ENCODE results near the gene PODNL1. TPM values are rescaled to one million over a fixed set of nuclear protein-coding genes. Genes with fewer than 3 reads are reported as not detected.

Gene PODNL1
- total and polyA plus RNA-seq, 2 of the 8 experiments (the other 6 are each of a cell fraction or from before 2014, with no cell fraction given): 1.0 to 1.5 TPM

GRCh38 chr19:13979244-13979615 lies 41.0 kb upstream of the PODNL1 start:
- TF ChIP-seq MAFK (IDR thresholded peaks at IDR 0.05; ENCODE audit: low read depth, low read length) (no peak), MAX (IDR thresholded peaks at IDR 0.05) (0 out of 2 replicates have a peak, but pooled peaks have one; percentile 15)
- Histone ChIP-seq H3K4me3 (ENCODE audit: extremely low read depth in 1 of 4, insufficient read depth in 2 of 4, low read depth in 3 of 4, low read length in 4 of 4) (peak overlapping the region; percentile 42 to 70 (median 44); a peak in 7 of 8 replicates), H4K20me1 (replicated peaks in 1 of 2; ENCODE audit: control insufficient read depth in 1 of 2, insufficient read depth in 2 of 2, low read length in 2 of 2) (no peaks in the 10 kb centered on the region), H3K4ac (replicated peaks; ENCODE audit: insufficient read length, low read depth, low read length) (no peak overlapping the region), H3K9ac (replicated peaks in 1 of 4; ENCODE audit: extremely low read depth in 1 of 4, low read depth in 3 of 4, low read length in 3 of 4) (peak overlapping the region in 2 of 4 experiments; percentile 50 to 51; a peak in 4 of 7 replicates), H3K23me2 (ENCODE audit: low read depth, low read length) (no peaks in the 10 kb centered on the region; the same call in 1 of the 2 replicates), H2BK15ac (ENCODE audit: low read length) (no peak overlapping the region), H3K79me1 (ENCODE audit: low read depth, low read length) (no peaks in the 10 kb centered on the region), H3K56ac (replicated peaks; ENCODE audit: insufficient read length, low read depth, low read length) (peak overlapping the region; percentile 4), H3K4me1 (replicated peaks in 1 of 4; ENCODE audit: control insufficient read depth in 3 of 4, insufficient read depth in 4 of 4, low read length in 3 of 4) (peaks cover 0 to 23% (median 14%) of the 10 kb centered on the region in 4 experiments; a peak in 6 of 7 replicates), H4K8ac (ENCODE audit: extremely low read depth, insufficient read depth, low read length) (peak overlapping the region; percentile 88), H2BK120ac (replicated peaks; ENCODE audit: low read depth, low read length) (no peak overlapping the region), H3K14ac (ENCODE audit: insufficient read length) (no peak overlapping the region), H2BK5ac (ENCODE audit: low read depth, low read length) (peak overlapping the region; percentile 63; the same call in 1 of the 2 replicates), H4K91ac (replicated peaks; ENCODE audit: insufficient read length, low read length) (peak overlapping the region; percentile 1), H2AK5ac (ENCODE audit: low read depth, low read length) (no peak overlapping the region), H4K5ac (ENCODE audit: insufficient read length, low read depth, low read length) (peak overlapping the region; percentile 66), H3K23ac (ENCODE audit: insufficient read length) (no peak overlapping the region), H2BK12ac (ENCODE audit: low read depth, low read length) (peak overlapping the region; percentile 77; the same call in 1 of the 2 replicates), H3K18ac (ENCODE audit: extremely low read depth, low read length) (peak overlapping the region; percentile 78), H3K79me2 (ENCODE audit: control insufficient read depth in 1 of 2, insufficient read depth in 2 of 2, low read length in 2 of 2) (no peaks in the 10 kb centered on the region), H3K9me3 (ENCODE audit: insufficient read depth in 2 of 2, low read depth in 1 of 2, low read length in 1 of 2) (no peaks in the 10 kb centered on the region), H3K27ac (ENCODE audit: low read depth, low read length) (no peak overlapping the region; the same call in 1 of the 2 replicates), H3K4me2 (ENCODE audit: insufficient read depth in 1 of 2, low read depth in 2 of 2, low read length in 2 of 2) (peak overlapping the region; percentile 63 to 67), H3K36me3 (ENCODE audit: control insufficient read depth in 2 of 4, insufficient read depth in 4 of 4, low read length in 3 of 4) (peaks cover 0 to 7% (median 0%) of the 10 kb centered on the region in 4 experiments; a peak in 1 of 8 replicates), H3K27me3 (replicated peaks in 1 of 4; ENCODE audit: control insufficient read depth in 3 of 4, extremely low read depth in 1 of 4, insufficient read depth in 3 of 4, low read length in 3 of 4) (no peaks in the 10 kb centered on the region), H2BK20ac (ENCODE audit: low read length) (no peak overlapping the region), H2AFZ (ENCODE audit: low read length) (no peak overlapping the region)
- CTCF ChIA-PET (ENCODE audit: partially characterized antibody): interaction anchor here (0.7 to 10.3 kb wide), 10 partner anchors 9 to 99 kb away, joined by 3 to 77 read pairs (median 4); partner anchors contain the start of gene IL27RA
- DNase-seq (ENCODE audit: low read depth in 1 of 2, low spot score in 2 of 2) (no peak), FAIRE-seq (no peak)
- WGBS, 2 experiments (ENCODE audit: extremely low coverage in 1 of 2, insufficient coverage in 1 of 2, insufficient read length in 1 of 2, insufficient replicate concordance in 2 of 2, low coverage in 1 of 2, low lambda C conversion rate in 2 of 2, missing lambda C conversion rate in 1 of 2): 36% methylated on average over 12 of the region's 12 CpGs; no CpG with 5 or more reads in 1 of the 2 experiments
- POLR2A ChIA-PET (ENCODE audit: partially characterized antibody): interaction anchor here (0.9 to 4.3 kb wide), 15 partner anchors 8 to 98 kb away, joined by 3 to 34 read pairs (median 5); partner anchors contain the start of genes DCAF15, PODNL1 and RFX1

Data from H1 (cell line).